Nephron (organoid): ENCODE data around the gene NFIX.
A peak's percentile ranks its signal among the peaks of the same experiment; 100 is the strongest.

ENCODE experiments used
- H3K27ac Mint-ChIP-seq, 3 experiments: 2 replicates each; pipeline ENCODE4 v1.8.0; 2020; ENCODE audit warnings: mixed read lengths in 3 of 3, mild to moderate bottlenecking in 2 of 3, moderate library complexity in 1 of 3
- H3K27me3 Mint-ChIP-seq: 2 replicates; pipeline ENCODE4 v1.8.0; 2021; ENCODE audit warnings: low read depth, mild to moderate bottlenecking, moderate library complexity, mixed read lengths
- H3K36me3 Mint-ChIP-seq: 2 replicates; pipeline ENCODE4 v1.8.0; 2020; ENCODE audit warnings: low read depth, mixed read lengths
- H3K4me1 Mint-ChIP-seq: 2 replicates; pipeline ENCODE4 v1.8.0; 2020; ENCODE audit warnings: mixed read lengths
- H3K4me3 Mint-ChIP-seq, 3 experiments: 2 replicates each; pipeline ENCODE4 v1.8.0; 2020; ENCODE audit warnings: mild to moderate bottlenecking in 3 of 3, mixed read lengths in 3 of 3, moderate library complexity in 2 of 3
- H3K9me3 Mint-ChIP-seq: 2 replicates; pipeline ENCODE4 v1.8.0; 2020; ENCODE audit warnings: mixed read lengths
- TF ChIP-seq, protein P1 (sequence below), 3 experiments: fragments of 200-600 bp; sonication (generic); IDR thresholded peaks; one replicate each; pipeline ENCODE4 v1.5.0; 2021; ENCODE audit warnings: antibody characterized with exemption in 3 of 3; ENCODE audit not compliant: unreplicated experiment in 3 of 3

Gene NFIX

DNA sequence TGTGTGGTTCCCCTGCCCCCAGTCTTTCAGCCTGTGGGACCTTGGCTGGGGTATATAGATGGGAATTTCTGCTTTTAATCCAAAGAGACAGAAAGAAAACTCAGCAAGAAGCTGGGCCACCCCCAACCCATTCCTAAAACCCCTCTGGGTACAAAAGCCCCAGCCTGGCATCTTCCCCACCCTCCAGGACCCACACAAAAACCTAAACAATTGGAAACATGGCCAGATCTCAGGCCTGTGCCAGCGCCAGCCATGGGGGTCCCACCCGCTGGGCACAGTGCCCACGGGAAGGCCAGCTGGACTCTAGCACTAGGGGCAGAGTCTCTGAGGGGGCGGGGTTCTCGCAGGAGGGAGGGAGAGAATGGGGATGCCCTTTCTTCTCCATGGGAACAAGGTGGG lies 98.8 kb downstream of the NFIX start:
- Mint-ChIP-seq H3K4me3 (peak overlapping the region in 1 of 3 experiments; percentile 10), H3K4me1 (peaks cover 52% of the 10 kb centered on the region), H3K36me3 (no peaks in the 10 kb centered on the region), H3K27me3 (peaks cover 69% of the 10 kb centered on the region), H3K27ac (peak overlapping the region in 2 of 3 experiments; percentile 76 to 95), H3K9me3 (no peaks in the 10 kb centered on the region)
- TF ChIP-seq, protein P1, sequence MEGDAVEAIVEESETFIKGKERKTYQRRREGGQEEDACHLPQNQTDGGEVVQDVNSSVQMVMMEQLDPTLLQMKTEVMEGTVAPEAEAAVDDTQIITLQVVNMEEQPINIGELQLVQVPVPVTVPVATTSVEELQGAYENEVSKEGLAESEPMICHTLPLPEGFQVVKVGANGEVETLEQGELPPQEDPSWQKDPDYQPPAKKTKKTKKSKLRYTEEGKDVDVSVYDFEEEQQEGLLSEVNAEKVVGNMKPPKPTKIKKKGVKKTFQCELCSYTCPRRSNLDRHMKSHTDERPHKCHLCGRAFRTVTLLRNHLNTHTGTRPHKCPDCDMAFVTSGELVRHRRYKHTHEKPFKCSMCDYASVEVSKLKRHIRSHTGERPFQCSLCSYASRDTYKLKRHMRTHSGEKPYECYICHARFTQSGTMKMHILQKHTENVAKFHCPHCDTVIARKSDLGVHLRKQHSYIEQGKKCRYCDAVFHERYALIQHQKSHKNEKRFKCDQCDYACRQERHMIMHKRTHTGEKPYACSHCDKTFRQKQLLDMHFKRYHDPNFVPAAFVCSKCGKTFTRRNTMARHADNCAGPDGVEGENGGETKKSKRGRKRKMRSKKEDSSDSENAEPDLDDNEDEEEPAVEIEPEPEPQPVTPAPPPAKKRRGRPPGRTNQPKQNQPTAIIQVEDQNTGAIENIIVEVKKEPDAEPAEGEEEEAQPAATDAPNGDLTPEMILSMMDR (IDR thresholded peaks at IDR 0.05; ENCODE audit: unreplicated experiment in 3 of 3) = no peak

DNA sequence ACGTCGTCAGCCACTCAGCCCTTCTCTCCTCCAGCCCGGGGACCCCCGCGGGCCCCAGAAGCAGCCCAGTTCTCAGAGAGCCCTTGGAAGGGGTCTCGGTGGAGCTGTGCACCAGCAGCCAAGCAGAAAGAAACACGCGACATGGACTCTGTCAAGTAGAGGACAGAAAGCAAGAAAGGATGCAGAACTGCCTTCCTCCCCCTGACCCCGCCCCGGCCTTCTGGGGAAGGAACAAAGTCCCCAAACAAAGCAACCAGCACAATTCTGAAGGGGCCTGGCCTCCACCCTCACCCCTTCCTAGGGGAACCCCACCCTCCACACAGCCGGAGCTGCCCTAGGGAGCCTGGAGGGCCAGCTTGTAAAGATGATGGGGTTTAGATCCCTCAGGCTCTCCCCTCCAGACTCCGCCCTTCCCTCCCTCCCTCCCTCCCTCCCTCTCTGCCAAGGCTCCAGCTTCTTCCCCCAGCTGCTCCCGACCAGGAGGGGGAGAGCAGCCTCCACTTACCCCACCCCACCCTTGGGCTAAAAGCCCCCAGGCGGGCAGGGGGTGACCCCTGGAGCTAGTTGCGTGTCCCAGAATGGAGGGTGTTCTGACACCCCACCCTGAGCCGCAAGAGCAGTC lies 99.6 kb downstream of the NFIX start:
- H3K36me3 Mint-ChIP-seq = no peaks in the 10 kb centered on the region
- peaks cover 54% of the 10 kb centered on the region for H3K4me1 Mint-ChIP-seq
- H3K9me3 Mint-ChIP-seq = no peaks in the 10 kb centered on the region
- peaks cover 75% of the 10 kb centered on the region for H3K27me3 Mint-ChIP-seq
- TF ChIP-seq, protein P1 (IDR thresholded peaks at IDR 0.05; ENCODE audit: unreplicated experiment in 3 of 3) = no peak
- H3K4me3 Mint-ChIP-seq = peak overlapping the region in 1 of 3 experiments; percentile 49
- peak overlapping the region in 2 of 3 experiments; percentile 76 to 95 for H3K27ac Mint-ChIP-seq

GRCh38 chr19:13095393-13095784 lies 100.1 kb downstream of the NFIX start:
- H3K4me1 Mint-ChIP-seq = peaks cover 59% of the 10 kb centered on the region
- no peaks in the 10 kb centered on the region for H3K36me3 Mint-ChIP-seq
- TF ChIP-seq, protein P1 (IDR thresholded peaks at IDR 0.05; ENCODE audit: unreplicated experiment in 3 of 3) = no peak
- peaks cover 77% of the 10 kb centered on the region for H3K27me3 Mint-ChIP-seq
- H3K9me3 Mint-ChIP-seq = no peaks in the 10 kb centered on the region
- peak overlapping the region in 1 of 3 experiments; percentile 70 for H3K4me3 Mint-ChIP-seq
- H3K27ac Mint-ChIP-seq = no peak overlapping the region

GRCh38 chr19:13095934-13096927 lies 101.0 kb downstream of the NFIX start:
- Mint-ChIP-seq H3K27ac (peak overlapping the region; percentile 10 to 58 (median 34)), H3K4me1 (peaks cover 53% of the 10 kb centered on the region), H3K9me3 (no peaks in the 10 kb centered on the region), H3K27me3 (peaks cover 78% of the 10 kb centered on the region), H3K4me3 (peak overlapping the region; percentile 50 to 70 (median 52)), H3K36me3 (no peaks in the 10 kb centered on the region)
- TF ChIP-seq, protein P1 (IDR thresholded peaks at IDR 0.05; ENCODE audit: unreplicated experiment in 3 of 3) = peak in 2 of 3 experiments; percentile 23 to 27

- peaks cover 44% of the 10 kb centered on the region for H3K4me1 Mint-ChIP-seq
- no peaks in the 10 kb centered on the region for H3K9me3 Mint-ChIP-seq
- no peaks in the 10 kb centered on the region for H3K36me3 Mint-ChIP-seq
- peak overlapping the region in 2 of 3 experiments; percentile 55 to 62 for H3K4me3 Mint-ChIP-seq
- TF ChIP-seq, protein P1 (IDR thresholded peaks at IDR 0.05; ENCODE audit: unreplicated experiment in 3 of 3) = no peak
- H3K27me3 Mint-ChIP-seq = peaks cover 81% of the 10 kb centered on the region
- H3K27ac Mint-ChIP-seq = no peak overlapping the region
These were observed 101.8 kb downstream of the NFIX start for GRCh38 chr19:13097033-13097462.
